Karpas-422 (cell line): ENCODE data around the gene HES3. TPM values are rescaled to one million over a fixed set of nuclear protein-coding genes. Genes with fewer than 3 reads are reported as not detected.

Experiments
- DNase-seq: peaks from one replicate; pipeline ENCODE4 v3.0.0-alpha.2; 2015
- H2AFZ ChIP-seq: fragments of 200-600 bp; sonication (generic); 2 replicates; pipeline ENCODE4 v1.6.1; 2014; ENCODE audit warnings: antibody characterized with exemption, low read length, mixed read lengths
- H3K27ac ChIP-seq: fragments of 200-600 bp; sonication (generic); 2 replicates; pipeline ENCODE4 v1.5.1; 2014; ENCODE audit warnings: mild to moderate bottlenecking, low read length, moderate library complexity
- H3K27me3 ChIP-seq: fragments of 200-600 bp; sonication (generic); 2 replicates; pipeline ENCODE4 v1.6.1; 2014; ENCODE audit warnings: low read length, mixed read lengths
- H3K36me3 ChIP-seq: fragments of 200-600 bp; sonication (generic); 2 replicates; pipeline ENCODE4 v1.6.1; 2014; ENCODE audit warnings: low read length, mixed read lengths; ENCODE audit not compliant: insufficient read depth
- H3K4me1 ChIP-seq: fragments of 200-600 bp; sonication (generic); 2 replicates; pipeline ENCODE4 v1.6.1; 2014; ENCODE audit warnings: mild to moderate bottlenecking, low read length, mixed read lengths
- H3K4me2 ChIP-seq: fragments of 200-600 bp; sonication (generic); 2 replicates; pipeline ENCODE4 v1.6.1; 2014; ENCODE audit warnings: low read length, low read depth, mild to moderate bottlenecking; ENCODE audit not compliant: poor library complexity, severe bottlenecking
- H3K4me3 ChIP-seq: fragments of 200-600 bp; sonication (generic); 2 replicates; pipeline ENCODE4 v1.5.1; 2014; ENCODE audit warnings: mild to moderate bottlenecking, antibody characterized with exemption, low read length, mixed read lengths
- H3K79me2 ChIP-seq: fragments of 200-600 bp; sonication (generic); 2 replicates; pipeline ENCODE4 v1.6.1; 2014; ENCODE audit warnings: mild to moderate bottlenecking, low read length, mixed read lengths
- H3K9ac ChIP-seq: fragments of 200-600 bp; sonication (generic); 2 replicates; pipeline ENCODE4 v1.6.0; 2014; ENCODE audit warnings: low read length
- H3K9me2 ChIP-seq: fragments of 200-600 bp; sonication (generic), shearing (Covaris generic); replicated peaks from 2 replicates; pipeline ENCODE4 v1.6.0; 2014; ENCODE audit warnings: mild to moderate bottlenecking, low read length, moderate library complexity; ENCODE audit not compliant: insufficient read depth
- H3K9me3 ChIP-seq: fragments of 300-700, 200-600 bp; sonication (generic); 2 replicates; pipeline ENCODE4 v1.6.1; 2014; ENCODE audit warnings: low read length, mixed read lengths
- H4K20me1 ChIP-seq: fragments of 200-600 bp; sonication (generic); 2 replicates; pipeline ENCODE4 v1.6.1; 2014; ENCODE audit warnings: mild to moderate bottlenecking, antibody characterized with exemption, low read length, low read depth; ENCODE audit not compliant: insufficient read depth
- total RNA-seq: library from RNA; depleted of rRNA; stranded (reverse); fragments of >200 nt; shearing (Covaris generic); gene quantifications from 2 replicates; pipeline ENCODE4 v1.2.3, GENCODE V29; 2014; ENCODE audit warnings: low replicate concordance

Gene HES3
- total RNA-seq, 1 experiment from 2014 or later = not detected

- no peak for DNase-seq
- Histone ChIP-seq H3K4me3 (no peak overlapping the region), H3K27me3 (no peaks in the 10 kb centered on the region), H3K9me2 (no peaks in the 10 kb centered on the region), H4K20me1 (no peaks in the 10 kb centered on the region), H3K4me2 (no peak overlapping the region), H3K79me2 (no peaks in the 10 kb centered on the region), H3K4me1 (peaks cover 8% of the 10 kb centered on the region), H2AFZ (no peak overlapping the region), H3K27ac (no peak overlapping the region), H3K36me3 (no peaks in the 10 kb centered on the region), H3K9me3 (no peaks in the 10 kb centered on the region), H3K9ac (no peak overlapping the region)
Observed at GRCh38 chr1:6280761-6281451, 36.9 kb downstream of the HES3 start.

- Histone ChIP-seq H3K9ac (no peak overlapping the region), H3K27ac (no peak overlapping the region), H3K4me2 (no peak overlapping the region)
Observed at GRCh38 chr1:6281511-6282402, 37.8 kb downstream of the HES3 start.

GRCh38 chr1:6282577-6283270, 38.7 kb downstream of the HES3 start:
- Histone ChIP-seq H3K4me2 (no peak overlapping the region), H3K4me1 (peaks cover 8% of the 10 kb centered on the region), H3K4me3 (no peak overlapping the region), H2AFZ (no peak overlapping the region), H3K9me2 (no peaks in the 10 kb centered on the region), H3K79me2 (no peaks in the 10 kb centered on the region), H3K27ac (no peak overlapping the region), H3K9ac (no peak overlapping the region), H3K36me3 (no peaks in the 10 kb centered on the region), H4K20me1 (no peaks in the 10 kb centered on the region), H3K27me3 (no peaks in the 10 kb centered on the region), H3K9me3 (no peaks in the 10 kb centered on the region)
- DNase-seq = no peak

More at GRCh38 chr1:6281511-6282402, 37.8 kb downstream of the HES3 start:
- peaks cover 8% of the 10 kb centered on the region for H3K4me1 ChIP-seq
- H3K4me3 ChIP-seq = no peak overlapping the region
- no peaks in the 10 kb centered on the region for H3K9me2 ChIP-seq
- no peaks in the 10 kb centered on the region for H3K36me3 ChIP-seq
- no peak overlapping the region for H2AFZ ChIP-seq
- no peaks in the 10 kb centered on the region for H3K27me3 ChIP-seq
- H4K20me1 ChIP-seq = no peaks in the 10 kb centered on the region
- H3K79me2 ChIP-seq = no peaks in the 10 kb centered on the region
- no peak for DNase-seq
- H3K9me3 ChIP-seq = no peaks in the 10 kb centered on the region

- Histone ChIP-seq H3K4me2 (no peak overlapping the region), H3K4me3 (no peak overlapping the region), H4K20me1 (no peaks in the 10 kb centered on the region), H3K27ac (no peak overlapping the region), H3K9me2 (no peaks in the 10 kb centered on the region), H3K79me2 (no peaks in the 10 kb centered on the region), H3K9me3 (no peaks in the 10 kb centered on the region), H3K36me3 (no peaks in the 10 kb centered on the region), H3K9ac (no peak overlapping the region), H3K4me1 (peaks cover 8% of the 10 kb centered on the region), H3K27me3 (no peaks in the 10 kb centered on the region), H2AFZ (no peak overlapping the region)
- DNase-seq = no peak
Observed at GRCh38 chr1:6285336-6285735, 41.4 kb downstream of the HES3 start.

GRCh38 chr1:6286266-6286665, 42.3 kb downstream of the HES3 start:
- Histone ChIP-seq H3K27ac (no peak overlapping the region), H3K4me3 (no peak overlapping the region), H3K4me2 (no peak overlapping the region), H4K20me1 (no peaks in the 10 kb centered on the region), H3K27me3 (no peaks in the 10 kb centered on the region), H3K36me3 (no peaks in the 10 kb centered on the region), H3K4me1 (peaks cover 13% of the 10 kb centered on the region), H3K9me2 (no peaks in the 10 kb centered on the region), H3K79me2 (no peaks in the 10 kb centered on the region), H3K9ac (no peak overlapping the region), H2AFZ (no peak overlapping the region), H3K9me3 (no peaks in the 10 kb centered on the region)
- DNase-seq = no peak

GRCh38 chr1:6287029-6287428, 43.0 kb downstream of the HES3 start:
- no peak for DNase-seq
- H3K4me2 ChIP-seq = no peak overlapping the region

GRCh38 chr1:6287431-6287886, 43.5 kb downstream of the HES3 start:
- Histone ChIP-seq H3K9me2 (no peaks in the 10 kb centered on the region), H3K36me3 (no peaks in the 10 kb centered on the region), H3K27me3 (no peaks in the 10 kb centered on the region), H3K9me3 (no peaks in the 10 kb centered on the region), H3K4me3 (no peak overlapping the region), H3K79me2 (no peaks in the 10 kb centered on the region), H4K20me1 (no peaks in the 10 kb centered on the region), H3K27ac (no peak overlapping the region), H2AFZ (no peak overlapping the region), H3K4me2 (no peak overlapping the region), H3K9ac (no peak overlapping the region), H3K4me1 (peaks cover 16% of the 10 kb centered on the region)
- no peak for DNase-seq

More at GRCh38 chr1:6287029-6287428, 43.0 kb downstream of the HES3 start:
- Histone ChIP-seq H3K4me1 (peaks cover 16% of the 10 kb centered on the region), H3K27me3 (no peaks in the 10 kb centered on the region), H3K79me2 (no peaks in the 10 kb centered on the region), H3K27ac (no peak overlapping the region), H3K9ac (no peak overlapping the region), H3K4me3 (no peak overlapping the region), H3K9me2 (no peaks in the 10 kb centered on the region), H2AFZ (no peak overlapping the region), H4K20me1 (no peaks in the 10 kb centered on the region), H3K9me3 (no peaks in the 10 kb centered on the region), H3K36me3 (no peaks in the 10 kb centered on the region)

- H3K4me1 ChIP-seq = peaks cover 16% of the 10 kb centered on the region
- no peak overlapping the region for H3K4me2 ChIP-seq
- H3K4me3 ChIP-seq = no peak overlapping the region
- H2AFZ ChIP-seq = no peak overlapping the region
- H3K27me3 ChIP-seq = no peaks in the 10 kb centered on the region
- H3K9me3 ChIP-seq = no peaks in the 10 kb centered on the region
- H3K9ac ChIP-seq = no peak overlapping the region
- no peaks in the 10 kb centered on the region for H3K79me2 ChIP-seq
- H3K36me3 ChIP-seq = no peaks in the 10 kb centered on the region
- H3K9me2 ChIP-seq = no peaks in the 10 kb centered on the region
- no peak overlapping the region for H3K27ac ChIP-seq
- H4K20me1 ChIP-seq = no peaks in the 10 kb centered on the region
- DNase-seq = no peak
Observed at GRCh38 chr1:6288026-6288425, 44.0 kb downstream of the HES3 start.
